Neural progenitor cell (in vitro differentiated cells): ENCODE results near the gene PFDN4.

Source experiments
- CTCF ChIP-seq: fragments of 200-600 bp; sonication (generic); IDR thresholded peaks from 2 replicates; pipeline ENCODE4 v1.5.1; 2017; ENCODE audit warnings: antibody characterized with exemption, mild to moderate bottlenecking
- EZH2 ChIP-seq: fragments of 200-600 bp; sonication (generic); IDR thresholded peaks from 2 replicates; pipeline ENCODE4 v1.6.1; 2017; ENCODE audit warnings: antibody characterized with exemption, mild to moderate bottlenecking, moderate library complexity

- TF ChIP-seq CTCF (no peak), EZH2 (no peak)
Measured at GRCh38 chr20:54256202-54256601, 48.3 kb downstream of the PFDN4 start.
